Right lobe of liver (tissue), 4 donors: ENCODE results near the gene SMYD4.

ENCODE experiments used
- POLR2A ChIP-seq: fragments of 450-650 bp; IDR thresholded peaks from one replicate; pipeline ENCODE4 v1.6.1; 2017; ENCODE audit warnings: antibody characterized with exemption, mild to moderate bottlenecking
- TF ChIP-seq, protein P1 (sequence below), 4 donors: fragments of 200-600 bp in 3 of 4; fragments of 450-650 bp in 1 of 4; IDR thresholded peaks; one replicate each; pipeline versions ENCODE4 v1.5.1 to v1.8.0; 2016 to 2022; ENCODE audit warnings: antibody characterized with exemption in 4 of 4, mild to moderate bottlenecking in 2 of 4
- donor health status: DM: no; HTN: no; CAD: no.
- donor health status: DM: no; HTN: no; CAD: no.
- donor health status: DM: no; HTN: yes; CAD: no.

GRCh38 chr17:1843947-1844346 lies 14.2 kb upstream of the SMYD4 start:
- TF ChIP-seq, protein P1, sequence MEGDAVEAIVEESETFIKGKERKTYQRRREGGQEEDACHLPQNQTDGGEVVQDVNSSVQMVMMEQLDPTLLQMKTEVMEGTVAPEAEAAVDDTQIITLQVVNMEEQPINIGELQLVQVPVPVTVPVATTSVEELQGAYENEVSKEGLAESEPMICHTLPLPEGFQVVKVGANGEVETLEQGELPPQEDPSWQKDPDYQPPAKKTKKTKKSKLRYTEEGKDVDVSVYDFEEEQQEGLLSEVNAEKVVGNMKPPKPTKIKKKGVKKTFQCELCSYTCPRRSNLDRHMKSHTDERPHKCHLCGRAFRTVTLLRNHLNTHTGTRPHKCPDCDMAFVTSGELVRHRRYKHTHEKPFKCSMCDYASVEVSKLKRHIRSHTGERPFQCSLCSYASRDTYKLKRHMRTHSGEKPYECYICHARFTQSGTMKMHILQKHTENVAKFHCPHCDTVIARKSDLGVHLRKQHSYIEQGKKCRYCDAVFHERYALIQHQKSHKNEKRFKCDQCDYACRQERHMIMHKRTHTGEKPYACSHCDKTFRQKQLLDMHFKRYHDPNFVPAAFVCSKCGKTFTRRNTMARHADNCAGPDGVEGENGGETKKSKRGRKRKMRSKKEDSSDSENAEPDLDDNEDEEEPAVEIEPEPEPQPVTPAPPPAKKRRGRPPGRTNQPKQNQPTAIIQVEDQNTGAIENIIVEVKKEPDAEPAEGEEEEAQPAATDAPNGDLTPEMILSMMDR (IDR thresholded peaks at IDR 0.05) = no peak
- no peak for TF ChIP-seq POLR2A
